Activated CD8-positive, alpha-beta memory T cell treated with anti-CD3 and anti-CD28 coated beads, Interleukin-2, amount 50 U/mL, for 1 hour (primary cell): Measurements from ENCODE around the gene POU2F2.
A peak's percentile ranks its signal among the peaks of the same experiment; 100 is the strongest.

Experiments used
- DNase-seq: peaks from one replicate; pipeline ENCODE4 v3.0.0-alpha.2; 2020; ENCODE audit errors: extremely low read depth

The POU2F2 gene

GRCh38 chr19:42125536-42125935 is 6.7 kb downstream of the POU2F2 start:
- no peak for DNase-seq

GRCh38 chr19:42124386-42124901 is 7.8 kb downstream of the POU2F2 start:
- DNase-seq, result no peak

GRCh38 chr19:42123765-42124164 is 8.5 kb downstream of the POU2F2 start:
- no peak for DNase-seq

GRCh38 chr19:42122691-42123607 is 9.3 kb downstream of the POU2F2 start:
- peak; percentile 19 for DNase-seq

- peak; percentile 65 for DNase-seq
Measured at GRCh38 chr19:42121656-42122069, 10.6 kb downstream of the POU2F2 start.

- DNase-seq, result no peak
Measured at GRCh38 chr19:42121036-42121621, 11.1 kb downstream of the POU2F2 start.

- DNase-seq, result no peak
Measured at GRCh38 chr19:42120276-42120980, 11.8 kb downstream of the POU2F2 start.

GRCh38 chr19:42117076-42117475 is 15.2 kb downstream of the POU2F2 start:
- DNase-seq, result no peak

GRCh38 chr19:42116308-42117075 is 15.8 kb downstream of the POU2F2 start:
- DNase-seq, result no peak

- no peak for DNase-seq
Measured at GRCh38 chr19:42115705-42116104, 16.5 kb downstream of the POU2F2 start.

- DNase-seq, result no peak
Measured at GRCh38 chr19:42115219-42115618, 17.0 kb downstream of the POU2F2 start.

- no peak for DNase-seq
Measured at GRCh38 chr19:42114412-42114811, 17.8 kb downstream of the POU2F2 start.

- DNase-seq, result no peak
Measured at GRCh38 chr19:42113641-42114348, 18.5 kb downstream of the POU2F2 start.

GRCh38 chr19:42111811-42112210 is 20.4 kb downstream of the POU2F2 start:
- DNase-seq, result no peak

- DNase-seq, result no peak
Measured at GRCh38 chr19:42111384-42111783, 20.9 kb downstream of the POU2F2 start.

GRCh38 chr19:42110658-42111057 is 21.6 kb downstream of the POU2F2 start:
- DNase-seq, result no peak

- DNase-seq, result no peak
Measured at GRCh38 chr19:42109896-42110295, 22.4 kb downstream of the POU2F2 start.

GRCh38 chr19:42108527-42109389 is 23.5 kb downstream of the POU2F2 start:
- DNase-seq, result peak; percentile 71

GRCh38 chr19:42105368-42105767 is 26.9 kb downstream of the POU2F2 start:
- DNase-seq, result no peak

- no peak for DNase-seq
Measured at GRCh38 chr19:42102877-42103276, 29.4 kb downstream of the POU2F2 start.
